ENCODE results near the gene CUX1.

DNA sequence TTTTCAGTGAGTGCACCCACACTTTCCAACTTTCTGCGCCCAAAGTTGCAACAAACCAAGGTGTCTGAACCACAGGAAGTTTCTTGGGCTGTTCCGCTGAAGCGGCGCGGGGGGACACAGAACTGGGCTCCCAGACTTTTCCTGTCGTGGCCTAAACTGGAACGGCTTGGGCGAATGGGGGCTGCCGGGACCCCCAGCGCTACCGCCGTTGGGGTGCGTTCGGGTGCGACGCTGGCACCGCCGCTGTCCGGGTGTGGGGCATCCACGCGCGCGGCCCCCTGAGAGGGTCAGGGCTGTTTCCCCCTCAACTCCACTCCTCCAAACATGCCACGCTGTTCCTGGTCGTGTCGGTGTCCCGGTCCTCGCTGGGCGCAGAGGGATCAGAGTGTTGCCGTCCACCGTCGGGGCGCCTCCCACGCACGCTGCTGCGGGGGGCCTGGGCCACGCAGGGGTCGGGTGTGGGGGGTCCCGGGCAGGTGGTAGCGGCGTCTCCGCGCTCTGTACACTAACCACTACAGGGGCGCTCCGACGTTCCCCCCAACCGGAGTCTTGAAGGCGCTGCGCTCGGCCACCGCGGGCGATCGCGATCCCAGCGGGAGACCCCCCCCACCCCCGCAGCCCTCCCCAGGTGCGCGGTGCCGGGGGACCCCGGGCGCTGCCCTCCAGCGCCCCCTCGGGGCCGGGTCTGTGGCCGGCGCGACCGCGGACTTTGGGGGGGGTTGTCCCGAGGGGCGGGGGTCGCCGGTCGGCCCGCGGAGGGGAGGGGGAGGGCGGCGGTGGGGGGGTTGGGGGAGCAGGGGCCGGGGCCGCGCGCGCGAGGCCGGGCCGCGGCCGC is 2.2 kb upstream of the CUX1 start:
- TF ChIP-seq, protein P1, sequence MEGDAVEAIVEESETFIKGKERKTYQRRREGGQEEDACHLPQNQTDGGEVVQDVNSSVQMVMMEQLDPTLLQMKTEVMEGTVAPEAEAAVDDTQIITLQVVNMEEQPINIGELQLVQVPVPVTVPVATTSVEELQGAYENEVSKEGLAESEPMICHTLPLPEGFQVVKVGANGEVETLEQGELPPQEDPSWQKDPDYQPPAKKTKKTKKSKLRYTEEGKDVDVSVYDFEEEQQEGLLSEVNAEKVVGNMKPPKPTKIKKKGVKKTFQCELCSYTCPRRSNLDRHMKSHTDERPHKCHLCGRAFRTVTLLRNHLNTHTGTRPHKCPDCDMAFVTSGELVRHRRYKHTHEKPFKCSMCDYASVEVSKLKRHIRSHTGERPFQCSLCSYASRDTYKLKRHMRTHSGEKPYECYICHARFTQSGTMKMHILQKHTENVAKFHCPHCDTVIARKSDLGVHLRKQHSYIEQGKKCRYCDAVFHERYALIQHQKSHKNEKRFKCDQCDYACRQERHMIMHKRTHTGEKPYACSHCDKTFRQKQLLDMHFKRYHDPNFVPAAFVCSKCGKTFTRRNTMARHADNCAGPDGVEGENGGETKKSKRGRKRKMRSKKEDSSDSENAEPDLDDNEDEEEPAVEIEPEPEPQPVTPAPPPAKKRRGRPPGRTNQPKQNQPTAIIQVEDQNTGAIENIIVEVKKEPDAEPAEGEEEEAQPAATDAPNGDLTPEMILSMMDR (IDR thresholded peaks at IDR 0.05), result peak in 4 of 7 experiments; percentile 42 to 61 (median 44)
- peak in 1 of 3 donors; percentile 9 for TF ChIP-seq POLR2A (IDR thresholded peaks at IDR 0.05)

All from body of pancreas (tissue), 4 donors.